HEK293 (cell line): ENCODE data around the gene CEP76.

Experiments
- FEZF1 ChIP-seq: fragments of 450-650 bp; formaldehyde crosslinking; IDR thresholded peaks from 2 replicates; pipeline ENCODE4 v1.5.1; 2016; ENCODE audit warnings: missing biosample characterization, missing genetic modification characterization
- SP7 ChIP-seq: fragments of 450-650 bp; formaldehyde crosslinking; IDR thresholded peaks from 2 replicates; pipeline ENCODE4 v1.5.1; 2016; ENCODE audit warnings: missing biosample characterization, missing genetic modification characterization
- TCF7L2 ChIP-seq: IDR thresholded peaks from 2 replicates; pipeline ENCODE4 v1.6.1; 2011; ENCODE audit warnings: low read depth, mild to moderate bottlenecking, inconsistent platforms, low read length, moderate library complexity, borderline replicate concordance
- ZBTB17 ChIP-seq: fragments of 450-650 bp; formaldehyde crosslinking; IDR thresholded peaks from 2 replicates; pipeline ENCODE4 v1.5.1; 2016; ENCODE audit warnings: missing biosample characterization, missing genetic modification characterization
- ZFHX2 ChIP-seq: fragments of 450-650 bp; formaldehyde crosslinking; conservative IDR thresholded peaks from 2 replicates; pipeline ENCODE4 v1.5.1; 2016; ENCODE audit warnings: missing biosample characterization, missing genetic modification characterization
- ZNF140 ChIP-seq: fragments of 450-650 bp; formaldehyde crosslinking; IDR thresholded peaks from 2 replicates; pipeline ENCODE4 v1.5.1; 2016; ENCODE audit warnings: missing biosample characterization, missing genetic modification characterization
- ZNF174 ChIP-seq: fragments of 450-650 bp; formaldehyde crosslinking; IDR thresholded peaks from 2 replicates; pipeline ENCODE4 v1.5.0; 2017; ENCODE audit warnings: missing biosample characterization, mild to moderate bottlenecking, missing genetic modification characterization
- ZNF274 ChIP-seq, 2 experiments: fragments of 200-500 bp in 1 of 2; fragments of 450-650 bp in 1 of 2; sonication (Bioruptor generic) in 1 of 2; formaldehyde crosslinking in 1 of 2; IDR thresholded peaks; 2 replicates each; pipeline versions ENCODE4 v1.5.1 to v1.6.1; 2014 to 2016; ENCODE audit warnings: borderline replicate concordance in 1 of 2, inconsistent platforms in 1 of 2, low read length in 1 of 2, missing biosample characterization in 1 of 2, missing genetic modification characterization in 1 of 2
- ZNF335 ChIP-seq: fragments of 450-650 bp; formaldehyde crosslinking; conservative IDR thresholded peaks from 2 replicates; pipeline ENCODE4 v1.5.1; 2016; ENCODE audit warnings: missing biosample characterization, missing genetic modification characterization
- ZNF366 ChIP-seq: fragments of 450-650 bp; formaldehyde crosslinking; conservative IDR thresholded peaks from 2 replicates; pipeline ENCODE4 v1.5.1; 2016; ENCODE audit warnings: missing biosample characterization, missing genetic modification characterization
- ZNF558 ChIP-seq: fragments of 450-650 bp; formaldehyde crosslinking; IDR thresholded peaks from 2 replicates; pipeline ENCODE4 v1.5.1; 2016; ENCODE audit warnings: missing biosample characterization, missing genetic modification characterization
- ZNF629 ChIP-seq: fragments of 450-650 bp; formaldehyde crosslinking; IDR thresholded peaks from 2 replicates; pipeline ENCODE4 v1.5.1; 2017; ENCODE audit warnings: missing biosample characterization, missing genetic modification characterization
- ZNF843 ChIP-seq: fragments of 450-650 bp; formaldehyde crosslinking; IDR thresholded peaks from 2 replicates; pipeline ENCODE4 v1.5.1; 2016; ENCODE audit warnings: missing biosample characterization, missing genetic modification characterization
- TF ChIP-seq, protein P1 (sequence below): fragments of 450-650 bp; formaldehyde crosslinking; conservative IDR thresholded peaks from 2 replicates; pipeline ENCODE4 v1.5.1; 2016; ENCODE audit warnings: low read depth, missing biosample characterization, missing genetic modification characterization
- TF ChIP-seq, protein P2 (sequence below): fragments of 450-650 bp; formaldehyde crosslinking; IDR thresholded peaks from 2 replicates; pipeline ENCODE4 v1.5.1; 2016; ENCODE audit warnings: missing biosample characterization, missing genetic modification characterization
- TF ChIP-seq, protein P3 (sequence below): fragments of 450-650 bp; formaldehyde crosslinking; IDR thresholded peaks from 2 replicates; pipeline ENCODE4 v1.5.1; 2017; ENCODE audit warnings: missing biosample characterization, missing genetic modification characterization
- TF ChIP-seq, protein P4 (sequence below): fragments of 450-650 bp; formaldehyde crosslinking; IDR thresholded peaks from 2 replicates; pipeline ENCODE4 v1.5.1; 2016; ENCODE audit warnings: missing biosample characterization, missing genetic modification characterization

Gene CEP76

DNA sequence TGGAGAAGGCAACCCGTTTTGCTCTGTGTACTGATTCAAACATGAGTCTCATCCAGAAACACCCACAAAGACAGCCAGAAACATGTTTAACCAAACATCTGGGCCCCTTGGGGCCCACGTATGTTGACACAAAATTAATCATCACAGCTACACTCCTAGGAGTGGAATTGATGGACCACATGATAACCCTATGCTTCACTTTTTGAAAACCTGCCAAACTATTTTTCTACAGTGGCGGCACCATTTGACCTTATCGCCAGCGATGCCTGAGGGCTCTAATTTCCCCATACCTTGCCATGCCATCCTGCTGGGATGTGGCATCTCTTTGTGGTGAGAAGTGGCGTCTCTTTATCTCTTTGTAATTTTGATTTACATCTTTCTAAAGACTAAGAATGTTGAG is 38.8 kb upstream of the CEP76 start (continued):
- TF ChIP-seq, protein P1, sequence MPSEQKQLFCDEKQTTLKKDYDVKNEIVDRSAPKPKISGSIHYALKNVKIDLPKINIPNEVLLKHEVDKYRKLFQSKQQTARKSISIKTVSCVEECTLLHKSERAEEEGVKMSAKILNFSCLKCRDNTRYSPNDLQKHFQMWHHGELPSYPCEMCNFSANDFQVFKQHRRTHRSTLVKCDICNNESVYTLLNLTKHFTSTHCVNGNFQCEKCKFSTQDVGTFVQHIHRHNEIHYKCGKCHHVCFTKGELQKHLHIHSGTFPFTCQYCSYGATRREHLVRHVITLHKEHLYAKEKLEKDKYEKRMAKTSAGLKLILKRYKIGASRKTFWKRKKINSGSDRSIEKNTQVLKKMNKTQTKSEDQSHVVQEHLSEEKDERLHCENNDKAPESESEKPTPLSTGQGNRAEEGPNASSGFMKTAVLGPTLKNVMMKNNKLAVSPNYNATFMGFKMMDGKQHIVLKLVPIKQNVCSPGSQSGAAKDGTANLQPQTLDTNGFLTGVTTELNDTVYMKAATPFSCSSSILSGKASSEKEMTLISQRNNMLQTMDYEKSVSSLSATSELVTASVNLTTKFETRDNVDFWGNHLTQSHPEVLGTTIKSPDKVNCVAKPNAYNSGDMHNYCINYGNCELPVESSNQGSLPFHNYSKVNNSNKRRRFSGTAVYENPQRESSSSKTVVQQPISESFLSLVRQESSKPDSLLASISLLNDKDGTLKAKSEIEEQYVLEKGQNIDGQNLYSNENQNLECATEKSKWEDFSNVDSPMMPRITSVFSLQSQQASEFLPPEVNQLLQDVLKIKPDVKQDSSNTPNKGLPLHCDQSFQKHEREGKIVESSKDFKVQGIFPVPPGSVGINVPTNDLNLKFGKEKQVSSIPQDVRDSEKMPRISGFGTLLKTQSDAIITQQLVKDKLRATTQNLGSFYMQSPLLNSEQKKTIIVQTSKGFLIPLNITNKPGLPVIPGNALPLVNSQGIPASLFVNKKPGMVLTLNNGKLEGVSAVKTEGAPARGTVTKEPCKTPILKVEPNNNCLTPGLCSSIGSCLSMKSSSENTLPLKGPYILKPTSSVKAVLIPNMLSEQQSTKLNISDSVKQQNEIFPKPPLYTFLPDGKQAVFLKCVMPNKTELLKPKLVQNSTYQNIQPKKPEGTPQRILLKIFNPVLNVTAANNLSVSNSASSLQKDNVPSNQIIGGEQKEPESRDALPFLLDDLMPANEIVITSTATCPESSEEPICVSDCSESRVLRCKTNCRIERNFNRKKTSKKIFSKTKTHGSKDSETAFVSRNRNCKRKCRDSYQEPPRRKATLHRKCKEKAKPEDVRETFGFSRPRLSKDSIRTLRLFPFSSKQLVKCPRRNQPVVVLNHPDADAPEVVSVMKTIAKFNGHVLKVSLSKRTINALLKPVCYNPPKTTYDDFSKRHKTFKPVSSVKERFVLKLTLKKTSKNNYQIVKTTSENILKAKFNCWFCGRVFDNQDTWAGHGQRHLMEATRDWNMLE (tag by site-specific recombination) = 0 out of 2 replicates have a peak, but pooled peaks have one; percentile 39
- TF ChIP-seq ZNF366 (tag by site-specific recombination) (peak; percentile 59), TCF7L2 (no peak), ZBTB17 (tag by site-specific recombination) (0 out of 2 replicates have a peak, but pooled peaks have one; percentile 13), FEZF1 (peak; percentile 71; the same call in 1 of the 2 replicates), ZNF174 (tag by site-specific recombination) (no peak), ZNF274 (IDR thresholded peaks at IDR 0.05; ENCODE audit: low read length) (no peak), ZNF274 (tag by site-specific recombination; IDR thresholded peaks at IDR 0.05; ENCODE audit: borderline replicate concordance) (no peak), ZNF335 (tag by site-specific recombination) (peak; percentile 60), ZNF558 (tag by site-specific recombination) (0 out of 2 replicates have a peak, but pooled peaks have one; percentile 40), ZNF629 (tag by site-specific recombination) (peak; percentile 30; the same call in 1 of the 2 replicates), SP7 (tag by site-specific recombination) (peak; percentile 48; the same call in 1 of the 2 replicates), ZNF140 (tag by site-specific recombination) (peak; percentile 22; the same call in 1 of the 2 replicates), ZFHX2 (tag by site-specific recombination) (peak; percentile 74), ZNF843 (tag by site-specific recombination) (peak; percentile 64; the same call in 1 of the 2 replicates)
- TF ChIP-seq, protein P2, sequence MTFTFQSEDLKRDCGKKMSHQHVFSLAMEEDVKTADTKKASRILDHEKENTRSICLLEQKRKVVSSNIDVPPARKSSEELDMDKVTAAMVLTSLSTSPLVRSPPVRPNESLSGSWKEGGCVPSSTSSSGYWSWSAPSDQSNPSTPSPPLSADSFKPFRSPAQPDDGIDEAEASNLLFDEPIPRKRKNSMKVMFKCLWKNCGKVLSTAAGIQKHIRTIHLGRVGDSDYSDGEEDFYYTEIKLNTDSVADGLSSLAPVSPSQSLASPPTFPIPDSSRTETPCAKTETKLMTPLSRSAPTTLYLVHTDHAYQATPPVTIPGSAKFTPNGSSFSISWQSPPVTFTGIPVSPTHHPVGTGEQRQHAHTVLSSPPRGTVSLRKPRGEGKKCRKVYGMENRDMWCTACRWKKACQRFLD (tag by site-specific recombination) = no peak
- TF ChIP-seq, protein P3, sequence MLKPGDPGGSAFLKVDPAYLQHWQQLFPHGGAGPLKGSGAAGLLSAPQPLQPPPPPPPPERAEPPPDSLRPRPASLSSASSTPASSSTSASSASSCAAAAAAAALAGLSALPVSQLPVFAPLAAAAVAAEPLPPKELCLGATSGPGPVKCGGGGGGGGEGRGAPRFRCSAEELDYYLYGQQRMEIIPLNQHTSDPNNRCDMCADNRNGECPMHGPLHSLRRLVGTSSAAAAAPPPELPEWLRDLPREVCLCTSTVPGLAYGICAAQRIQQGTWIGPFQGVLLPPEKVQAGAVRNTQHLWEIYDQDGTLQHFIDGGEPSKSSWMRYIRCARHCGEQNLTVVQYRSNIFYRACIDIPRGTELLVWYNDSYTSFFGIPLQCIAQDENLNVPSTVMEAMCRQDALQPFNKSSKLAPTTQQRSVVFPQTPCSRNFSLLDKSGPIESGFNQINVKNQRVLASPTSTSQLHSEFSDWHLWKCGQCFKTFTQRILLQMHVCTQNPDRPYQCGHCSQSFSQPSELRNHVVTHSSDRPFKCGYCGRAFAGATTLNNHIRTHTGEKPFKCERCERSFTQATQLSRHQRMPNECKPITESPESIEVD (tag by site-specific recombination) = peak; percentile 49
- TF ChIP-seq, protein P4, sequence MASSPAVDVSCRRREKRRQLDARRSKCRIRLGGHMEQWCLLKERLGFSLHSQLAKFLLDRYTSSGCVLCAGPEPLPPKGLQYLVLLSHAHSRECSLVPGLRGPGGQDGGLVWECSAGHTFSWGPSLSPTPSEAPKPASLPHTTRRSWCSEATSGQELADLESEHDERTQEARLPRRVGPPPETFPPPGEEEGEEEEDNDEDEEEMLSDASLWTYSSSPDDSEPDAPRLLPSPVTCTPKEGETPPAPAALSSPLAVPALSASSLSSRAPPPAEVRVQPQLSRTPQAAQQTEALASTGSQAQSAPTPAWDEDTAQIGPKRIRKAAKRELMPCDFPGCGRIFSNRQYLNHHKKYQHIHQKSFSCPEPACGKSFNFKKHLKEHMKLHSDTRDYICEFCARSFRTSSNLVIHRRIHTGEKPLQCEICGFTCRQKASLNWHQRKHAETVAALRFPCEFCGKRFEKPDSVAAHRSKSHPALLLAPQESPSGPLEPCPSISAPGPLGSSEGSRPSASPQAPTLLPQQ (tag by site-specific recombination) = peak; percentile 89
- TF ChIP-seq, all 188 proteins: peak for 23
